CD8-positive, alpha-beta memory T cell (primary cell): ENCODE measurements around the gene SEBOX. TPM values are rescaled to one million over a fixed set of nuclear protein-coding genes. Genes with fewer than 3 reads are reported as not detected.

Experiments used
- CTCF ChIA-PET: fragments of 350-600 bp; sonication (Branson Sonifier 250); formaldehyde crosslinking; loops from one replicate; lab custom pipeline; 2021; ENCODE audit warnings: antibody characterized with exemption; lab: Charles Lee
- POLR2A ChIA-PET: fragments of 350-600 bp; sonication (Branson Sonifier 250); formaldehyde crosslinking; loops from one replicate; lab custom pipeline; 2021; ENCODE audit warnings: antibody characterized with exemption; lab: Charles Lee
- DNase-seq, 5 donors: peaks; one replicate each; pipeline versions ENCODE4 v3.0.0 to v3.0.0-alpha.2; 2020 to 2022; ENCODE audit warnings: mixed read lengths in 1 of 5
- H3K27ac ChIP-seq: one replicate; pipeline ENCODE4 v1.7.0; 2013; ENCODE audit warnings: low read depth, mild to moderate bottlenecking, low read length, moderate library complexity
- H3K27me3 ChIP-seq: 2 replicates; pipeline ENCODE4 v1.7.0; 2013; ENCODE audit warnings: low read length, mild to moderate bottlenecking; ENCODE audit not compliant: insufficient read depth, poor library complexity, severe bottlenecking
- H3K36me3 ChIP-seq: 2 replicates; pipeline ENCODE4 v1.7.0; 2013; ENCODE audit warnings: mild to moderate bottlenecking, low read length, moderate library complexity; ENCODE audit not compliant: insufficient read depth
- H3K4me1 ChIP-seq: 2 replicates; pipeline ENCODE4 v1.7.0; 2013; ENCODE audit warnings: mild to moderate bottlenecking, low read length, moderate library complexity; ENCODE audit not compliant: insufficient read depth
- H3K4me3 ChIP-seq: 2 replicates; pipeline ENCODE4 v1.7.0; 2013; ENCODE audit warnings: mild to moderate bottlenecking, low read length
- H3K9me3 ChIP-seq: 2 replicates; pipeline ENCODE4 v1.7.0; 2013; ENCODE audit warnings: mild to moderate bottlenecking, low read length
- H3K27ac Mint-ChIP-seq, 8 donors: one replicate each; pipeline ENCODE4 v1.8.0; 2020 to 2021; ENCODE audit warnings: mixed read lengths in 8 of 8, mild to moderate bottlenecking in 6 of 8, inconsistent platforms in 3 of 8, moderate library complexity in 3 of 8
- H3K27me3 Mint-ChIP-seq, 2 donors: one replicate each; pipeline ENCODE4 v1.8.0; 2020 to 2021; ENCODE audit warnings: mixed read lengths in 2 of 2, mild to moderate bottlenecking in 1 of 2, moderate library complexity in 1 of 2
- H3K36me3 Mint-ChIP-seq, 3 donors: one replicate each; pipeline ENCODE4 v1.8.0; 2020 to 2021; ENCODE audit warnings: mixed read lengths in 3 of 3, inconsistent platforms in 1 of 3, mild to moderate bottlenecking in 1 of 3
- H3K4me1 Mint-ChIP-seq, 3 donors: one replicate each; pipeline ENCODE4 v1.8.0; 2020 to 2021; ENCODE audit warnings: mixed read lengths in 3 of 3, inconsistent platforms in 1 of 3, mild to moderate bottlenecking in 1 of 3
- H3K4me3 Mint-ChIP-seq, 7 donors: one replicate each; pipeline ENCODE4 v1.8.0; 2020 to 2021; ENCODE audit warnings: mixed read lengths in 7 of 7, mild to moderate bottlenecking in 6 of 7, moderate library complexity in 4 of 7, inconsistent platforms in 2 of 7
- H3K9me3 Mint-ChIP-seq, 5 donors: one replicate each; pipeline ENCODE4 v1.8.0; 2020 to 2022; ENCODE audit warnings: mixed read lengths in 5 of 5, mild to moderate bottlenecking in 3 of 5, moderate library complexity in 2 of 5, inconsistent platforms in 1 of 5
- polyA plus RNA-seq: library from polyadenylated mRNA; unstranded; fragments of 300-500 nt; fragmentation: Illumina TruSeq; gene quantifications from one replicate; pipeline ENCODE4 v1.2.3, GENCODE V29; 2021
- total RNA-seq, 2 experiments: library from RNA; stranded (reverse); gene quantifications; one replicate each; pipeline ENCODE4 v1.2.3, GENCODE V29; 2021

Gene SEBOX
- total and polyA plus RNA-seq, 3 experiments from 2014 or later, result not detected

DNA sequence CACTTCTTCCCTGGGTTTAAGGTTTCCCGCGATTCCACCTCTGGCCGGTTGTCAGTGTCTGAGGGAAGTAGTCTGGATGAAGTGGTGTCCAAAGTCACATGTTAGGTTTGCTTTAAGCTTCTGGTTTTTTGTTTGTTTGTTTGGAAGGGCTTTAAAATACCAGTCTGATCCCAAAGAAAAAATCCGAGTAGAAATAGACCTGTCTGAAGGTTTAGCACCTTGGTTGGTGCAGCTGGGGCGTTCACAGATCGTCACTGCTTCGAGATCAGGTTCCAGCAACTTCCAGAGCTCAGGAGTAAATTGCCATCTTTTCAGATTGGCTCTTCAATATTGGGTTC, 45.4 kb downstream of the SEBOX start:
- peak overlapping the region; percentile 70 for H3K4me3 ChIP-seq
- Mint-ChIP-seq H3K27ac (peak overlapping the region in 7 of 8 donors; percentile 32 to 92 (median 85)), H3K9me3 (no peaks in the 10 kb centered on the region), H3K27me3 (peaks cover 0 to 2% of the 10 kb centered on the region in 2 donors), H3K4me1 (peaks cover 20 to 30% (median 24%) of the 10 kb centered on the region in 3 donors), H3K4me3 (peak overlapping the region; percentile 85 to 93 (median 88)), H3K36me3 (peaks cover 0 to 2% (median 2%) of the 10 kb centered on the region in 3 donors)
- H3K27ac ChIP-seq, result peak overlapping the region; percentile 58
- no peaks in the 10 kb centered on the region for H3K27me3 ChIP-seq
- ChIA-PET POLR2A (interaction anchor here (1.8 kb wide), 1 partner anchor 16 kb away, joined by 6 read pairs; the partner anchor contains the start of genes IFT20 and TNFAIP1), CTCF (interaction anchor here (1.0 to 1.7 kb wide), 3 partner anchors 14 to 97 kb away, joined by 3 to 5 read pairs (median 4); no protein-coding TSS in a partner anchor)
- H3K4me1 ChIP-seq, result peaks cover 15% of the 10 kb centered on the region
- H3K9me3 ChIP-seq, result no peaks in the 10 kb centered on the region
- DNase-seq, result no peak
- no peaks in the 10 kb centered on the region for H3K36me3 ChIP-seq

DNA sequence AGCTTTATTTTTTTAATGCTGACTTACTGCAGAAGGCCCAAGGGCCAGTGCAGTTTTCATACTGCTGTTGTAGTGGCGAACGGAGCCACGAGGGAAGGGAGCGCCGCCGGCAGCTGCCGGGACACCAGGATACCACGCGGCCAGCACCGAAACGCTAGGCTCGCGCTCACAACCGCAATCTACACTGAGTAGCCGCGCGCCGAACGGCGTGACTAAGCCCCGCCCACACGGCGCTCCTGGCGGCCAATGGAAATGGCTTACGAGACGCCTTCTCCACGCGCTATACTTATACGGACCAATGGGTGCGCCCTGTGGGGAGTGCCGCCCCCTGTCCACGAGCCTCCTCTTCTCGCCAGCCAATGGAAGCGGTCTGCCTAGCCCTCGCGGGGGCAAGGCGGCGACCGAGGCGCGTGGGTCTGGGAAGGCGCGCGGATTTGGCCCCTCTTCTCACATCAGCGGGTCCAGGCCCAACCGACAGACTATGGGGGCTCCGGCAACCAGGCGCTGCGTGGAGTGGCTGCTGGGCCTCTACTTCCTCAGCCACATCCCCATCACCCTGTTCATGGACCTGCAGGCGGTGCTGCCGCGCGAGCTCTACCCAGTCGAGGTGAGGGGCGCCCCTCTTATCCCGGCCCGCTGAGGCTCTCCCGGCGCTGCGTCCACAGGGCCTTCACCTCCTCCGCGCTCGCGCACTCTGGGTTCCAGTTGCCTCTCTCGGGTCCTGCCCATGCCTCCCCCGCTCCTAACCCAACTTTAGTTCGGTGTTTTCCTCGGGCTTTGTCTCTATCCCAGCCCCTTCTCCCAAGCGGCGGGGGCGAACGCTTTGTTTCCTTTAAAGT, 46.0 kb downstream of the SEBOX start, which contains the start of gene TMEM97:
TMEM97 (plus strand) TSS at position 442 of the 839 bp plus-strand sequence; CDS start at position 482, 40 bp downstream.
- peak; percentile 92 to 97 (median 94) for DNase-seq
- H3K9me3 ChIP-seq, result no peaks in the 10 kb centered on the region
- peak within 1 kb of the TSS; percentile 70 for H3K4me3 ChIP-seq
- H3K4me3 Mint-ChIP-seq, result peak within 1 kb of the TSS; percentile 85 to 93 (median 88)
- H3K27ac ChIP-seq, result peak within 1 kb of the TSS; percentile 58
- no peaks in the 10 kb centered on the region for H3K36me3 ChIP-seq
- H3K36me3 Mint-ChIP-seq, result peaks cover 0 to 2% (median 2%) of the 10 kb centered on the region in 3 donors
- H3K4me1 ChIP-seq, result peaks cover 15% of the 10 kb centered on the region
- peaks cover 0 to 2% of the 10 kb centered on the region in 2 donors for H3K27me3 Mint-ChIP-seq
- H3K27ac Mint-ChIP-seq, result peak within 1 kb of the TSS; percentile 15 to 95 (median 80)
- H3K9me3 Mint-ChIP-seq, result no peaks in the 10 kb centered on the region
- ChIA-PET POLR2A (interaction anchor here (1.0 to 1.8 kb wide), 3 partner anchors 16 to 511 kb away, joined by 4 to 6 read pairs (median 5); partner anchors contain the start of genes IFT20 and TNFAIP1), CTCF (interaction anchor here (0.6 to 1.8 kb wide), 6 partner anchors 12 to 533 kb away, joined by 3 to 5 read pairs (median 4); partner anchors contain the start of gene POLDIP2)
- H3K4me1 Mint-ChIP-seq, result peaks cover 20 to 30% (median 24%) of the 10 kb centered on the region in 3 donors
- no peaks in the 10 kb centered on the region for H3K27me3 ChIP-seq

DNA sequence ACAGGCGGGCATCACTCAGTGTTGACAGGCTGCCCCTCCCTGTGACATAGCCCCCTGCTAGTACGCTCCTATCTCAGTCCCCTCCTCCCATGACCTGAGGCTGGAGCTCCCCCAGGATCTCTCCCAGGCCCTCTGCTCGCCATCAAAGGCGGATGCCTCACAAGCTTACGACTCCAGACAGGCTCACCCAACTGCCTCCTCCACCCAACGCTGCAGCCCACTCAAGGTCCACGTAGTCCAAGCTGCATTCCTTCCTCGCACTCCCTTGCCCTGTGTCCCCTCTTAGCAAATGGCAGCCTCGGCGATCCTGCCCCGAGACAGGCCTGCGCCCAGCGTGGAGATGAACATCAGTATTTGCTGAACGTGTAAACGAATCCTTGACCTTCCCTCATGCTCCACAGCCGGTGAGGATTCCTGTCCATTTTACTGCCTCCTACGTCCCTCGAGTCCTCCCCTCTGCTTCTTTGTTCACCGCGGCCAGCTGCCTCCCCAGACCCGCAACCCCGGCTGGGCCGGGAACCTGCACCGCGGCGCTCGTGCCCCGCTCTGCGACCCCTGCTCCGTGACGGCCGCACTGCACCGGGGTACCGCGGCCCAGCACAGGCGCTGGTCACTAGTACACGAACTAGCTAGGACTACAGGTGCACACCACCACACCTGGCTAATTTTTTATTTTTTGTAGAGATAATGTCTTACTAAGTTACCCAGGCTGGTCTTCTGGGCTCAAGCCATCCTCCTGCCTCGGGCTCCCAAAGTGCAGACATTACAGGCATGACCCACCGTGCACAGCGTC, 46.8 kb downstream of the SEBOX start:
- ChIA-PET CTCF (interaction anchor here (0.6 to 1.8 kb wide), 5 partner anchors 13 to 533 kb away, joined by 4 to 6 read pairs (median 5); partner anchors contain the start of gene POLDIP2), POLR2A (interaction anchor here (1.0 to 1.2 kb wide), 2 partner anchors 17 to 510 kb away, joined by 4 to 5 read pairs; partner anchors contain the start of genes IFT20 and TNFAIP1)
- Histone ChIP-seq H3K9me3 (no peaks in the 10 kb centered on the region), H3K4me1 (peaks cover 15% of the 10 kb centered on the region), H3K27ac (peak overlapping the region; percentile 47), H3K4me3 (peak overlapping the region; percentile 70), H3K36me3 (no peaks in the 10 kb centered on the region), H3K27me3 (no peaks in the 10 kb centered on the region)
- Mint-ChIP-seq H3K27ac (peak overlapping the region in 6 of 8 donors; percentile 14 to 86 (median 30)), H3K4me1 (peaks cover 20 to 30% (median 24%) of the 10 kb centered on the region in 3 donors), H3K27me3 (peaks cover 0 to 2% of the 10 kb centered on the region in 2 donors), H3K9me3 (no peaks in the 10 kb centered on the region), H3K36me3 (peaks cover 0 to 2% (median 2%) of the 10 kb centered on the region in 3 donors), H3K4me3 (peak overlapping the region; percentile 85 to 93 (median 88))
- DNase-seq, result peak in 1 of 5 donors; percentile 19

DNA sequence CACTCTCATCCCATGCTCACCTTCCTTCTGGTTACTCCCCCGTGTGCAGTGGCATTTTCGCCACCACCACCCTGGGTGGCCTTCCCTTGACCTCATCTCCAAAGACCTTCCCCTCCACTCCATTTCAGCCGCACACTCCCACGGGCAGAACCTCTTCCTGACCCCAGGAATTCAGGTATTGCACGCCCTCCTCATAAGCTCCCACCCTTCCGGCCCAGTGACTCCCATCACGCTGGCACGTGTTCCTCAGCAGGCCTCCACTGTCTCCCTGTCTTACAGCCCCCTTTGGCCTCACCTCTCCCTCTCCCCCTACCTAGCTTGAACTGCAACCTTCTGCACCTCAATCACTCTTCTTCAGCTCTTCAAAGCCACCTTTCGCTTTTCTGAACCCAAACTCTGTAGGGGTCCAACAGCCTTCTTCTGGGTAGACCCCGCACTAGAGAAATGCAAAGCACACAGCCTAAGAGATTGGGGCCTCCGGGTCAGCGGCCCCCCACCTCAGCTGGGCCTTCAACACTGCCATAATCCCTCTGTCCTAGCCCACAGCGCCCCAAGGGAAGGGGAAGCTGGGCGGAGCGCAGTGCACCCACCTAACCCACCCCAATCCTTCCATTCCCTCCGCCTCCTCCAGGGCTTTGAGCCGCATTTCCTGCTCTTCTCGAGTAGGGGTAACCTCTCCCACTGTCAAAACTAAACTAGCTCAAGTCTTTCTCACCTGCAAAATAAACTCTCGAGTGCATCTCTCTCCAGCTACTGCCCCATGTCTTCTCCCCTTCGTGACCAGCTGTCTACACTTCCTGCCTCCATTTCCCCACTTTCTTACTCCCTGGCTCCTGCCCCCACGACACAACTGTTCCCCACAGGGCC, 47.7 kb downstream of the SEBOX start:
- ChIA-PET POLR2A (interaction anchor here (1.0 kb wide), 1 partner anchor 41 kb away, joined by 3 read pairs; no protein-coding TSS in a partner anchor), CTCF (interaction anchor here (1.0 to 1.8 kb wide), 3 partner anchors 14 to 65 kb away, joined by 4 to 6 read pairs (median 5); partner anchors contain the start of gene POLDIP2)
- DNase-seq, result no peak
- Histone ChIP-seq H3K4me1 (peaks cover 15% of the 10 kb centered on the region), H3K27ac (no peak overlapping the region), H3K4me3 (peak overlapping the region; percentile 70), H3K36me3 (no peaks in the 10 kb centered on the region), H3K9me3 (no peaks in the 10 kb centered on the region), H3K27me3 (no peaks in the 10 kb centered on the region)
- peaks cover 0 to 2% of the 10 kb centered on the region in 2 donors for H3K27me3 Mint-ChIP-seq
- H3K4me3 Mint-ChIP-seq, result peak overlapping the region; percentile 43 to 89 (median 87)
- no peaks in the 10 kb centered on the region for H3K9me3 Mint-ChIP-seq
- peaks cover 20 to 30% (median 24%) of the 10 kb centered on the region in 3 donors for H3K4me1 Mint-ChIP-seq
- H3K27ac Mint-ChIP-seq, result peak overlapping the region in 3 of 8 donors; percentile 32 to 86 (median 40)
- peaks cover 0 to 2% (median 2%) of the 10 kb centered on the region in 3 donors for H3K36me3 Mint-ChIP-seq

DNA sequence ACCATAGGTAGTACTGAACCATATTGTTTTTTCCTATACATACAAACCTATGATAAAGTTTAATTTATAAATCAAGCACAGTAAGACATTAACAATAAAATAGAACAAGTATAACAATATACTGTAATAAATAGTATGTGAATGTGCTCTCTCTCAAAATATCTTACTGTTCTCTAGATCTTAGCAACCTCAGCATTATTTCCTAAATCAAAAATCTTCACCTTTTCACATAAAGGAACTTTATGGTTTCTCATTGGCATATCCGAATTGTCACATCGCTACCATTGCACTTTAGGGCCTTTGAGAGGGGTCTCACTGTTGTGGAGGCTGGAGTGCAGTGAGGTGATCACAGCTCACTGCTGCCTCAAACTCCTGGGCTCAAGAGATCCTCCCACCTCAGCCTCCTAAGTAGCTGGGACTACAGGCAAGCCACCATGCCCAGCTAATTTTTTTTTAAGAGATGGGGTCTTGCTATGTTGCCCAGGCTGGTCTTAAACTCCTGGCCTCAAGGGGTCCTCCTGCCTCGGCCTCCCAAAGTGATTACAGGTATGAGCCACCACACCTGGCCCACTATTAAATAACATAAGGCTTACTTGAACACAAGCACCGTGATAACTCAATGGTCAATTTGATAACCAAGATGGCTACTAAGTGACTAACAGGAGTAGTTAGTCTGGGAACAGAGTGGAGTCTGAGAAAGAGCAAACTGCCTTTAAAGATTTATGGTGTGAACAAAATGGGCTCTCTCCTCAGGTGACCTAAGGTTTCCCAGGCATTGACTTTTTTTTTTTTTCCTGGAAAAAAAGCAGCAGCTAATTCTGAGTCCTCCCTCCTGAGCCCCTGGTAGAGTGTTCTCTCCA, 48.9 kb downstream of the SEBOX start:
- Histone ChIP-seq H3K4me1 (peaks cover 15% of the 10 kb centered on the region), H3K4me3 (no peak overlapping the region), H3K36me3 (no peaks in the 10 kb centered on the region), H3K27ac (no peak overlapping the region), H3K9me3 (no peaks in the 10 kb centered on the region), H3K27me3 (no peaks in the 10 kb centered on the region)
- ChIA-PET CTCF (no interaction called here), POLR2A (interaction anchor here (1.0 kb wide), 1 partner anchor 40 kb away, joined by 3 read pairs; no protein-coding TSS in a partner anchor)
- DNase-seq, result no peak
- peaks cover 20 to 30% (median 24%) of the 10 kb centered on the region in 3 donors for H3K4me1 Mint-ChIP-seq
- peaks cover 0 to 3% of the 10 kb centered on the region in 2 donors for H3K27me3 Mint-ChIP-seq
- peak overlapping the region in 2 of 7 donors; percentile 55 to 74 for H3K4me3 Mint-ChIP-seq
- peaks cover 0 to 2% (median under 1%) of the 10 kb centered on the region in 3 donors for H3K36me3 Mint-ChIP-seq
- no peaks in the 10 kb centered on the region for H3K9me3 Mint-ChIP-seq
- no peak overlapping the region for H3K27ac Mint-ChIP-seq

DNA sequence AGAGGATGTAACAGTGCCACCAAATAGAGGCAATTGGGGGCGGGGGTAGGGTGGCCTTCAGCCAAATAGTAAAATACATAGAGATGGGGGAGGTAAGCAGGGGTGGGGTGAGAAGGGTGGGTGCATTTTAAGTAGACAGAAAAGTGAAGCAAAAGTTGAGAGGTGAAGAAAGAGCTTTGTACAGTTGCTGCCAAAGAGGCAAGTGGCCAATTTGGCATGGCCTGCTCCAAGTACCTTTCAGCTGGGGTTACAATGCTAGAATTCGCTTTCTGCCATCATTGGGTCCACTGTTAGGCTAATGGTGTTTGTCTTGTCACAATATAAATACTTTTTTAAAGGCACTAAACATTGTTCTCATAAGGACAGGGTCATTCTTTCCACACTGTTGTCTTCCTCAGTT, 51.2 kb downstream of the SEBOX start:
- H3K36me3 Mint-ChIP-seq, result no peaks in the 10 kb centered on the region
- peaks cover 0 to 5% of the 10 kb centered on the region in 2 donors for H3K27me3 Mint-ChIP-seq
- Histone ChIP-seq H3K36me3 (no peaks in the 10 kb centered on the region), H3K27me3 (no peaks in the 10 kb centered on the region), H3K27ac (no peak overlapping the region), H3K4me1 (peaks cover 8% of the 10 kb centered on the region), H3K9me3 (no peaks in the 10 kb centered on the region), H3K4me3 (no peak overlapping the region)
- H3K4me3 Mint-ChIP-seq, result no peak overlapping the region
- no peak for DNase-seq
- CTCF ChIA-PET, result no interaction called here
- no peaks in the 10 kb centered on the region for H3K9me3 Mint-ChIP-seq
- POLR2A ChIA-PET, result no interaction called here
- no peak overlapping the region for H3K27ac Mint-ChIP-seq
- peaks cover 8 to 12% (median 9%) of the 10 kb centered on the region in 3 donors for H3K4me1 Mint-ChIP-seq
